Measurements from ENCODE around the gene IRF9. TPM values are rescaled to one million over a fixed set of nuclear protein-coding genes. Genes with fewer than 3 reads are reported as not detected.
A peak's percentile ranks its signal among the peaks of the same experiment; 100 is the strongest.

The IRF9 gene
- total and polyA plus RNA-seq, 2 of the 13 experiments (the other 11 are each of a cell fraction or from before 2014, with no cell fraction given), result 14.9 to 49.7 TPM

- TF ChIP-seq POLR2AphosphoS2 (IDR thresholded peaks at IDR 0.05; ENCODE audit: low read depth, low read length) (no peak; the same call in 1 of the 2 replicates), ZSCAN20 (CRISPR knock-in tag; IDR thresholded peaks at IDR 0.05; ENCODE audit: borderline replicate concordance) (peak; percentile 98), ZNF138 (CRISPR knock-in tag; IDR thresholded peaks at IDR 0.05; ENCODE audit: low read depth) (peak; percentile 100), DBP (CRISPR knock-in tag; IDR thresholded peaks at IDR 0.05; ENCODE audit: not compliant biosample characterization) (peak; percentile 98), SMARCE1 (IDR thresholded peaks at IDR 0.05; ENCODE audit: borderline replicate concordance) (no peak), ZNF207 (IDR thresholded peaks at IDR 0.05; ENCODE audit: borderline replicate concordance) (no peak), MAZ (IDR thresholded peaks at IDR 0.05; ENCODE audit: borderline replicate concordance, low read depth, low read length) (peak; percentile 90), MAZ (CRISPR knock-in tag; IDR thresholded peaks at IDR 0.05; ENCODE audit: low read depth) (peak; percentile 100), HOXA7 (CRISPR knock-in tag; IDR thresholded peaks at IDR 0.05) (no peak), ZNF121 (CRISPR knock-in tag; IDR thresholded peaks at IDR 0.05) (no peak), NCOA5 (CRISPR knock-in tag; IDR thresholded peaks at IDR 0.05) (peak; percentile 95), ZNF777 (CRISPR knock-in tag; IDR thresholded peaks at IDR 0.05) (peak; percentile 96), KLF15 (CRISPR knock-in tag; IDR thresholded peaks at IDR 0.05; ENCODE audit: borderline replicate concordance) (peak; percentile 95), ZNF704 (CRISPR knock-in tag; IDR thresholded peaks at IDR 0.05; ENCODE audit: borderline replicate concordance) (peak; percentile 99), ZBTB42 (CRISPR knock-in tag; IDR thresholded peaks at IDR 0.05) (peak; percentile 97), MYPOP (CRISPR knock-in tag; IDR thresholded peaks at IDR 0.05) (no peak), ZNF510 (CRISPR knock-in tag; IDR thresholded peaks at IDR 0.05; ENCODE audit: low read depth) (peak; percentile 100), TCF7 (IDR thresholded peaks at IDR 0.05; ENCODE audit: low read depth) (no peak), TRAFD1 (CRISPR knock-in tag; IDR thresholded peaks at IDR 0.05; ENCODE audit: borderline replicate concordance) (peak; percentile 99), ZNF83 (CRISPR knock-in tag; IDR thresholded peaks at IDR 0.05; ENCODE audit: borderline replicate concordance) (peak; percentile 91), ATF7-NPFF (CRISPR knock-in tag; IDR thresholded peaks at IDR 0.05; ENCODE audit: low read depth) (peak; percentile 98), BORCS8-MEF2B (CRISPR knock-in tag; IDR thresholded peaks at IDR 0.05) (peak; percentile 98), KDM5A (IDR thresholded peaks at IDR 0.05; ENCODE audit: borderline replicate concordance, low read length) (peak; percentile 92), MYNN (CRISPR knock-in tag; IDR thresholded peaks at IDR 0.05; ENCODE audit: low read depth) (peak; percentile 96), THAP11 (CRISPR knock-in tag; IDR thresholded peaks at IDR 0.05) (peak; percentile 96), ZNF235 (CRISPR knock-in tag; IDR thresholded peaks at IDR 0.05; ENCODE audit: borderline replicate concordance) (peak; percentile 98)
These were observed 34.4 kb downstream of the IRF9 start, which contains the start of gene TM9SF1 (continued) for GRCh38 chr14:24195186-24196070.

Measured in HepG2 (cell line).